HepG2 (cell line): Measurements from ENCODE around the gene ADCY7. TPM values are rescaled to one million over a fixed set of nuclear protein-coding genes. Genes with fewer than 3 reads are reported as not detected.

Experiments used
- ATF1 ChIP-seq: IDR thresholded peaks from 2 replicates; pipeline ENCODE4 v1.6.1; 2016; ENCODE audit warnings: mild to moderate bottlenecking, control low read depth
- GABPB1 ChIP-seq: IDR thresholded peaks from 2 replicates; pipeline ENCODE4 v1.6.1; 2016; ENCODE audit warnings: mild to moderate bottlenecking, missing genetic modification reagents, moderate library complexity, missing compliant biosample characterization
- HDAC1 ChIP-seq: sonication (generic); formaldehyde crosslinking; IDR thresholded peaks from 2 replicates; pipeline ENCODE4 v1.5.1; 2020; ENCODE audit warnings: mild to moderate bottlenecking, missing genetic modification reagents
- HIVEP1 ChIP-seq: sonication (generic); formaldehyde crosslinking; IDR thresholded peaks from 2 replicates; pipeline ENCODE4 v1.4.0; 2020; ENCODE audit warnings: mild to moderate bottlenecking, missing genetic modification reagents
- KLF13 ChIP-seq: sonication (generic); formaldehyde crosslinking; IDR thresholded peaks from 2 replicates; pipeline ENCODE4 v1.4.0; 2020; ENCODE audit warnings: mild to moderate bottlenecking, missing genetic modification reagents
- MIER2 ChIP-seq: IDR thresholded peaks from 2 replicates; pipeline ENCODE4 v1.6.1; 2016; ENCODE audit warnings: missing biosample characterization, missing genetic modification reagents
- MIER3 ChIP-seq: IDR thresholded peaks from 2 replicates; pipeline ENCODE4 v1.6.1; 2016; ENCODE audit warnings: missing compliant biosample characterization, borderline replicate concordance
- PRMT3 ChIP-seq: sonication (generic); formaldehyde crosslinking; IDR thresholded peaks from 2 replicates; pipeline ENCODE4 v1.8.1; 2022; ENCODE audit warnings: low read depth, mild to moderate bottlenecking, moderate library complexity, missing genetic modification reagents, borderline replicate concordance
- SKI ChIP-seq: fragments of 450-650 bp; IDR thresholded peaks from one replicate; pipeline ENCODE4 v1.6.1; 2018; ENCODE audit warnings: mild to moderate bottlenecking; ENCODE audit not compliant: partially characterized antibody
- STAT6 ChIP-seq: sonication (generic); formaldehyde crosslinking; IDR thresholded peaks from 2 replicates; pipeline ENCODE4 v1.4.0; 2020; ENCODE audit warnings: missing genetic modification reagents, mild to moderate bottlenecking, borderline replicate concordance
- TCF12 ChIP-seq, 2 experiments: fragments of 450-650 bp in 1 of 2; sonication (generic) in 1 of 2; formaldehyde crosslinking in 1 of 2; IDR thresholded peaks; 2 replicates each; pipeline versions ENCODE4 v1.6.1 to v1.8.0; 2017 to 2022; ENCODE audit warnings: antibody characterized with exemption in 1 of 2, mild to moderate bottlenecking in 1 of 2, missing genetic modification reagents in 1 of 2, moderate library complexity in 1 of 2
- THAP8 ChIP-seq: sonication (generic); formaldehyde crosslinking; IDR thresholded peaks from 2 replicates; pipeline ENCODE4 v1.5.1; 2020; ENCODE audit warnings: missing genetic modification reagents, mild to moderate bottlenecking, borderline replicate concordance
- TRIM24 ChIP-seq: sonication (generic); formaldehyde crosslinking; IDR thresholded peaks from 2 replicates; pipeline ENCODE4 v1.8.0; 2022; ENCODE audit warnings: mild to moderate bottlenecking, missing genetic modification reagents
- ZBTB42 ChIP-seq: sonication (generic); formaldehyde crosslinking; IDR thresholded peaks from 2 replicates; pipeline ENCODE4 v1.5.0; 2020; ENCODE audit warnings: mild to moderate bottlenecking, missing genetic modification reagents
- ZFP41 ChIP-seq: sonication (generic); formaldehyde crosslinking; IDR thresholded peaks from 2 replicates; pipeline ENCODE4 v1.4.0; 2020; ENCODE audit warnings: mild to moderate bottlenecking, missing genetic modification reagents, borderline replicate concordance
- ZNF138 ChIP-seq: sonication (generic); formaldehyde crosslinking; IDR thresholded peaks from 2 replicates; pipeline ENCODE4 v1.5.0; 2020; ENCODE audit warnings: mild to moderate bottlenecking, low read depth, missing genetic modification reagents
- ZNF225 ChIP-seq: sonication (generic); formaldehyde crosslinking; IDR thresholded peaks from 2 replicates; pipeline ENCODE4 v1.4.0; 2020; ENCODE audit warnings: mild to moderate bottlenecking, missing genetic modification reagents
- ZNF232 ChIP-seq: sonication (generic); formaldehyde crosslinking; IDR thresholded peaks from 2 replicates; pipeline ENCODE4 v1.4.0; 2020; ENCODE audit warnings: missing genetic modification reagents, borderline replicate concordance
- ZNF652 ChIP-seq: IDR thresholded peaks from 2 replicates; pipeline ENCODE4 v1.6.1; 2016; ENCODE audit warnings: low read depth, borderline replicate concordance
- ZNF660 ChIP-seq: sonication (generic); formaldehyde crosslinking; IDR thresholded peaks from 2 replicates; pipeline ENCODE4 v1.5.1; 2020; ENCODE audit warnings: mild to moderate bottlenecking, low read depth, missing genetic modification reagents, borderline replicate concordance
- ZNF75D ChIP-seq: sonication (generic); formaldehyde crosslinking; IDR thresholded peaks from 2 replicates; pipeline ENCODE4 v1.8.1; 2023; ENCODE audit warnings: missing genetic modification reagents, mild to moderate bottlenecking, borderline replicate concordance
- ZNF841 ChIP-seq: sonication (generic); formaldehyde crosslinking; IDR thresholded peaks from 2 replicates; pipeline ENCODE4 v1.8.1; 2023; ENCODE audit warnings: missing genetic modification reagents, borderline replicate concordance
- ZSCAN29 ChIP-seq: sonication (generic); formaldehyde crosslinking; conservative IDR thresholded peaks from 2 replicates; pipeline ENCODE4 v1.4.0; 2020; ENCODE audit warnings: mild to moderate bottlenecking, missing genetic modification reagents
- ZUFSP ChIP-seq: sonication (generic); formaldehyde crosslinking; IDR thresholded peaks from 2 replicates; pipeline ENCODE4 v1.9.0; 2021; ENCODE audit warnings: missing genetic modification reagents, mild to moderate bottlenecking, borderline replicate concordance
- polyA plus RNA-seq, 8 experiments: library from polyadenylated mRNA; depleted of rRNA in 3 of 8; stranded (reverse) in 7 of 8; unstranded in 1 of 8; fragments of >200 nt; fragmentation: Illumina TruSeq in 4 of 8; extraction: Trizol in 4 of 8; gene quantifications; 2 replicates each; pipeline versions ENCODE4 v1.2.1 to v1.2.3, GENCODE V29; 2011 to 2016; ENCODE audit warnings: low read depth in 4 of 8, missing spikeins in 1 of 8, mixed read lengths in 1 of 8; ENCODE audit not compliant: insufficient read depth in 1 of 8
- total RNA-seq, 5 experiments: library from RNA; depleted of rRNA; stranded (reverse); fragments of >200 nt; fragmentation: Illumina TruSeq; extraction: Trizol; gene quantifications; 2 replicates each; pipeline ENCODE4 v1.2.3, GENCODE V29; 2016; ENCODE audit warnings: low read depth in 1 of 5

Gene ADCY7
- total and polyA plus RNA-seq, 2 of the 13 experiments (the other 11 are each of a cell fraction or from before 2014, with no cell fraction given): 2.2 to 4.3 TPM

GRCh38 chr16:50310308-50311133, 44.2 kb downstream of the ADCY7 start (continued):
- no peak for TF ChIP-seq ZNF232 (CRISPR knock-in tag)
- 0 out of 2 replicates have a peak, but pooled peaks have one; percentile 2 for TF ChIP-seq ZNF138
- TF ChIP-seq GABPB1 (CRISPR knock-in tag): 0 out of 2 replicates have a peak, but pooled peaks have one; percentile 10
- TF ChIP-seq KLF13 (CRISPR knock-in tag): no peak; the same call in 1 of the 2 replicates
- no peak for TF ChIP-seq ZNF75D
- no peak for TF ChIP-seq MIER3 (CRISPR knock-in tag)
- peak; percentile 48; the same call in 1 of the 2 replicates for TF ChIP-seq ZNF225
- no peak for TF ChIP-seq STAT6 (CRISPR knock-in tag)
- no peak for TF ChIP-seq SKI
- no peak for TF ChIP-seq ZBTB42
- no peak for TF ChIP-seq TCF12 (IDR thresholded peaks at IDR 0.05)
- no peak for TF ChIP-seq TCF12 (CRISPR knock-in tag; IDR thresholded peaks at IDR 0.05)
- 0 out of 2 replicates have a peak, but pooled peaks have one; percentile 33 for TF ChIP-seq THAP8 (CRISPR knock-in tag)
- no peak for TF ChIP-seq ZNF652 (CRISPR knock-in tag)
- 0 out of 2 replicates have a peak, but pooled peaks have one; percentile 2 for TF ChIP-seq ZSCAN29 (CRISPR knock-in tag)
- no peak for TF ChIP-seq HIVEP1 (CRISPR knock-in tag)
- TF ChIP-seq PRMT3 (CRISPR knock-in tag): no peak
- TF ChIP-seq MIER2: no peak
- no peak for TF ChIP-seq HDAC1 (CRISPR knock-in tag)
- TF ChIP-seq ATF1 (CRISPR knock-in tag): no peak
- TF ChIP-seq ZUFSP (CRISPR knock-in tag): no peak
- peak; percentile 63; the same call in 1 of the 2 replicates for TF ChIP-seq ZFP41 (CRISPR knock-in tag)
- TF ChIP-seq ZNF660 (CRISPR knock-in tag): 0 out of 2 replicates have a peak, but pooled peaks have one; percentile 64
- no peak for TF ChIP-seq ZNF841 (CRISPR knock-in tag)
- TF ChIP-seq TRIM24 (CRISPR knock-in tag): no peak
